ENCODE data around the gene KCNG2.

KCNG2 gene

DNA sequence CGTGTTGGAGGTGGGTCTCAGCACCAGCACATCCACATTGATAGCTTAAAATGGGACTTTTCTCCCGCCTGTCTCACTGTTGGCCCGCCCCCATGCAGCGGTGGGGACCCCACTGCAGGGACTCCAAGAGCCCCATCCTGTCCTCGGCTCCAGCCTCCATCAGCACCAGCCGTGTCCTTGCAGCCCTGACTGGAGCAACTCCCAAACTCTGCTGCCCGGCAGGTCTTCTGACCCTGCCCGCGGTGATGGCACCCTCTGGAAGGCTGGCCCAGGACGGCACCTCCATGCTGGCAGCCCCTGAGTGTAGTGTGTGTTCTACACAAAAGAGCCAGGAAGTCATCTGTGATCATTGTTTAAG is 41.6 kb upstream of the KCNG2 start:
- no peak overlapping the region for H3K56ac ChIP-seq (ENCODE audit: low read length)
- no peak overlapping the region for H3K4ac ChIP-seq (ENCODE audit: low read depth, low read length)

DNA sequence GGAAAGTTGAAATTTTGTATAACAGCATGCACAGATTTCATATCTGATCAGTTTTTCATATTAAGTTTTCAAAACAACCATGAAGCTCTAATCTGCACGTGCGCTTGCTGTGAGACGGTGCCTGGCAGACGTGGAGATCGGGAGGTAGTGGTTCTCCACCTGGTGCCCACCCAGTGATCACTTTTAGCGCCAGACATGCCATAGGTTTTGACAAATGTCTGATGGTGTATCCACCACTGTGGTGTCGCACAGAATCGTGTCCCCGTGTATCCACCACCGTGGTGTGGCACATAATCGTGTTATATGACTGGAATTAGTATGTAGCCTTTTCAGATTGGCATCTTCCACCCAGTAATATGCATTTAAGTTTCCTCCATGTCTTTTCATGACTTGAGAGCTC is 40.9 kb upstream of the KCNG2 start:
- WGBS (ENCODE audit: extremely low coverage, insufficient coverage, low lambda C conversion rate), result no CpG with 5 or more reads among the region's 11 CpGs
- H4K5ac ChIP-seq (ENCODE audit: low read length), result no peak overlapping the region
- no peak overlapping the region for H3K4ac ChIP-seq (ENCODE audit: low read depth, low read length)
- H3K4me1 ChIP-seq (ENCODE audit: control insufficient read depth, low read depth, low read length), result no peaks in the 10 kb centered on the region
- H3K18ac ChIP-seq (ENCODE audit: low read length), result no peak overlapping the region
- no peak overlapping the region for H2BK5ac ChIP-seq (ENCODE audit: low read length)
- no peak overlapping the region for H2BK120ac ChIP-seq (ENCODE audit: low read depth, low read length)
- H3K79me2 ChIP-seq (ENCODE audit: control insufficient read depth, insufficient read depth, low read length), result no peaks in the 10 kb centered on the region
- H3K4me3 ChIP-seq (ENCODE audit: low read length), result no peak overlapping the region
- H3K23ac ChIP-seq (ENCODE audit: low read length), result no peak overlapping the region
- no peaks in the 10 kb centered on the region for H3K27me3 ChIP-seq (ENCODE audit: insufficient read depth, low read length, poor library complexity)
- H3K56ac ChIP-seq (ENCODE audit: low read length), result no peak overlapping the region
- no peak overlapping the region for H2BK15ac ChIP-seq (replicated peaks; ENCODE audit: low read depth)
- no peak overlapping the region for H3K4me2 ChIP-seq (ENCODE audit: low read length)
- H3K27ac ChIP-seq (ENCODE audit: low read depth, low read length), result no peak overlapping the region
- H4K8ac ChIP-seq (ENCODE audit: low read depth, low read length), result no peak overlapping the region
- H3K9ac ChIP-seq (ENCODE audit: low read length), result no peak overlapping the region
- DNase-seq, result no peak
- no peak overlapping the region for H2AK5ac ChIP-seq (ENCODE audit: low read length)
- H3K79me1 ChIP-seq (ENCODE audit: low read length), result no peaks in the 10 kb centered on the region
- H3K36me3 ChIP-seq (ENCODE audit: control insufficient read depth, insufficient read depth, low read length), result peaks cover 4% of the 10 kb centered on the region

More for the DNA sequence above, 41.6 kb upstream of the KCNG2 start:
- WGBS (ENCODE audit: extremely low coverage, insufficient coverage, low lambda C conversion rate), result no CpG with 5 or more reads among the region's 10 CpGs
- no peak overlapping the region for H3K4me2 ChIP-seq (ENCODE audit: low read length)
- no peak overlapping the region for H4K8ac ChIP-seq (ENCODE audit: low read depth, low read length)
- no peaks in the 10 kb centered on the region for H3K79me1 ChIP-seq (ENCODE audit: low read length)
- no peak overlapping the region for H2BK15ac ChIP-seq (replicated peaks; ENCODE audit: low read depth)
- no peaks in the 10 kb centered on the region for H3K27me3 ChIP-seq (ENCODE audit: insufficient read depth, low read length, poor library complexity)
- H3K23ac ChIP-seq (ENCODE audit: low read length), result no peak overlapping the region
- H3K27ac ChIP-seq (ENCODE audit: low read depth, low read length), result no peak overlapping the region
- no peaks in the 10 kb centered on the region for H3K4me1 ChIP-seq (ENCODE audit: control insufficient read depth, low read depth, low read length)
- H2BK120ac ChIP-seq (ENCODE audit: low read depth, low read length), result no peak overlapping the region
- peaks cover 4% of the 10 kb centered on the region for H3K36me3 ChIP-seq (ENCODE audit: control insufficient read depth, insufficient read depth, low read length)
- no peak overlapping the region for H2BK5ac ChIP-seq (ENCODE audit: low read length)
- no peak overlapping the region for H3K9ac ChIP-seq (ENCODE audit: low read length)
- DNase-seq, result no peak
- no peak overlapping the region for H3K18ac ChIP-seq (ENCODE audit: low read length)
- H3K79me2 ChIP-seq (ENCODE audit: control insufficient read depth, insufficient read depth, low read length), result no peaks in the 10 kb centered on the region
- no peak overlapping the region for H3K4me3 ChIP-seq (ENCODE audit: low read length)
- H2AK5ac ChIP-seq (ENCODE audit: low read length), result no peak overlapping the region
- H4K5ac ChIP-seq (ENCODE audit: low read length), result no peak overlapping the region

DNA sequence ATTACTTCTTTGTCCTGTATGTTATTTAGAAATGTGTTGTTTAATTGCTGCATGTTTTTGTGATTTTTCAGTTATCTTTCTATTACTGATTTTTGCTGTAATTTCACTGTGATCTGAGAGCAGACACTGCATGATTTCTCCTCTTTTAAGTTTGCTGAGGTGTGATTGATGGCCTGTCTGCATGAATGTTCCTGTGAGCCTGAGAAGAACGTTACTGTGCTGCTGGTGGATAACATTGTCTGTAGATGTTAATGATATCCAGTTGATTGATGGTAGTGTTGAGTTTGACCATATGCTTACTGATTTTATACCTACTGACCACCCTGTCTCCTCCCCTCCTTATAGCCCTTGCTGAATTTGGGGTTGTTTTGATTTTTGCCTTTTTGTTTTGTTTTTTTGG is 37.4 kb upstream of the KCNG2 start:
- WGBS (ENCODE audit: extremely low coverage, insufficient coverage, low lambda C conversion rate), result no CpG with 5 or more reads among the region's 1 CpG
- Histone ChIP-seq H3K36me3 (ENCODE audit: control insufficient read depth, insufficient read depth, low read length) (no peaks in the 10 kb centered on the region), H4K5ac (ENCODE audit: low read length) (no peak overlapping the region)

DNA sequence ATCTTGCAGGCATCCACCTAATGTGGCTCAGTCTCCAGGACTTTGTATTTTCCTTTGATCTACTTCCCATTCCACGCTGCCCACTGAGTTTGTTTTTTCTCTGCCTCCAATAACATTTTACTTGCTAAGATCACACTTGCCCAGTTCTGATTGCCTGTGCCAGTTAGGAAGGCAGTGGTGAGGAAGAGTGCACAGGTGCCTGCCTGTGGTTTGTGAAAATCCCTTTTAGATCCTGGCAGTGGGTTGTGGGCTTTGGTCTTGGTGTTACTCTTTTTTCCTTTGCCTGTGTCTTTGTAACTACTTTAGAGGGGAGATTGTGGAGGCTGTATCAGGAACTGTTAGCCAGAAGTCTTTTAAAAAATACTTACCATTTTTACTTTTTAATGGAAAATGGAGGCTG is 36.9 kb upstream of the KCNG2 start:
- Histone ChIP-seq H4K5ac (ENCODE audit: low read length) (no peak overlapping the region), H3K4ac (ENCODE audit: low read depth, low read length) (no peak overlapping the region), H3K79me2 (ENCODE audit: control insufficient read depth, insufficient read depth, low read length) (no peaks in the 10 kb centered on the region), H3K27me3 (ENCODE audit: insufficient read depth, low read length, poor library complexity) (no peaks in the 10 kb centered on the region), H3K27ac (ENCODE audit: low read depth, low read length) (no peak overlapping the region), H3K4me2 (ENCODE audit: low read length) (no peak overlapping the region), H3K23ac (ENCODE audit: low read length) (no peak overlapping the region), H3K4me1 (ENCODE audit: control insufficient read depth, low read depth, low read length) (no peaks in the 10 kb centered on the region), H2BK15ac (replicated peaks; ENCODE audit: low read depth) (no peak overlapping the region), H2AK5ac (ENCODE audit: low read length) (no peak overlapping the region), H2BK5ac (ENCODE audit: low read length) (no peak overlapping the region), H3K36me3 (ENCODE audit: control insufficient read depth, insufficient read depth, low read length) (no peaks in the 10 kb centered on the region), H3K79me1 (ENCODE audit: low read length) (no peaks in the 10 kb centered on the region), H3K4me3 (ENCODE audit: low read length) (no peak overlapping the region), H3K56ac (ENCODE audit: low read length) (no peak overlapping the region), H4K8ac (ENCODE audit: low read depth, low read length) (no peak overlapping the region), H2BK120ac (ENCODE audit: low read depth, low read length) (no peak overlapping the region), H3K9ac (ENCODE audit: low read length) (no peak overlapping the region), H3K18ac (ENCODE audit: low read length) (no peak overlapping the region)
- WGBS (ENCODE audit: extremely low coverage, insufficient coverage, low lambda C conversion rate), result no CpG with 5 or more reads among the region's 1 CpG
- no peak for DNase-seq

More for the DNA sequence above, 37.4 kb upstream of the KCNG2 start:
- Histone ChIP-seq H3K4me3 (ENCODE audit: low read length) (no peak overlapping the region), H3K56ac (ENCODE audit: low read length) (no peak overlapping the region), H3K4me2 (ENCODE audit: low read length) (no peak overlapping the region), H2BK120ac (ENCODE audit: low read depth, low read length) (no peak overlapping the region), H3K79me2 (ENCODE audit: control insufficient read depth, insufficient read depth, low read length) (no peaks in the 10 kb centered on the region), H3K23ac (ENCODE audit: low read length) (no peak overlapping the region), H3K9ac (ENCODE audit: low read length) (no peak overlapping the region), H3K4me1 (ENCODE audit: control insufficient read depth, low read depth, low read length) (no peaks in the 10 kb centered on the region), H3K18ac (ENCODE audit: low read length) (no peak overlapping the region), H3K27me3 (ENCODE audit: insufficient read depth, low read length, poor library complexity) (no peaks in the 10 kb centered on the region), H3K27ac (ENCODE audit: low read depth, low read length) (no peak overlapping the region), H2BK5ac (ENCODE audit: low read length) (no peak overlapping the region), H2AK5ac (ENCODE audit: low read length) (no peak overlapping the region), H2BK15ac (replicated peaks; ENCODE audit: low read depth) (no peak overlapping the region), H3K79me1 (ENCODE audit: low read length) (no peaks in the 10 kb centered on the region), H4K8ac (ENCODE audit: low read depth, low read length) (no peak overlapping the region), H3K4ac (ENCODE audit: low read depth, low read length) (no peak overlapping the region)
- DNase-seq, result no peak

DNA sequence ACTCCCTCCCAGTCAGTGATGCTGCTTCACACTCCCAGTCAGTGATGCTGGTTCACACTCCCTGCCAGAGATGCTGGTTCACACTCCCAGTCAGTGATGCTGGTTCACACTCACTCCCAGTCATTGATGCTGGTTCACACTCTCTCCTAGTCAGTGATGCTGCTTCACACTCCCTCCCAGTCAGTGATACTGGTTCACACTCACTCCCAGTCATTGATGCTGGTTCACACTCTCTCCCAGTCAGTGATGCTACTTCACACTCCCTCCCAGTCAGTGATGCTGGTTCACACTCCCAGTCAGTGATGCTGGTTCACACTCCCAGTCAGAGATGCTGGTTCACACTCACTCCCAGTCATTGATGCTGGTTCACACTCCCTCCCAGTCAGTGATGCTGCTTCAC is 34.3 kb upstream of the KCNG2 start:
- no peak overlapping the region for H4K5ac ChIP-seq (ENCODE audit: low read length)
- no peak overlapping the region for H3K4ac ChIP-seq (ENCODE audit: low read depth, low read length)

DNA sequence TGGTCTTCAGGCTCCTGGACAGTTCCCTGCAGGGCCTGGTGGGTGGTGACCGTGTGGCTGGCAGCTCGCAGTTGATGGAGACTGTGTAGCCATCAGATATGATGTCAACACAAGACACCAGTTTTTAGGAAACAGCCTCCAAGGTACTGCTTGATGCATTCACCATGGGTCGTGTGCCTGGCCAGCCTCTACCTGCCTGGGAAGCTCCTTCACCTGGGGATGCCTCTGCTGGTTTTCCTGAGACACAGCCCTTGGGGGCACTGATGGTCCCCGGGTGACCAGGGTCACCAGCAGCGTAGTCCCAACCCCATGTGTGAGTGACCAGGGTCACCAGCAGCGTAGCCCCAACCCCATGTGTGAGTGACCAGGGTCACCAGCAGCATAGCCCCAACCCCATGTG is 33.6 kb upstream of the KCNG2 start:
- DNase-seq, result no peak
- Histone ChIP-seq H2BK5ac (ENCODE audit: low read length) (no peak overlapping the region), H3K27ac (ENCODE audit: low read depth, low read length) (no peak overlapping the region), H3K4ac (ENCODE audit: low read depth, low read length) (no peak overlapping the region), H3K18ac (ENCODE audit: low read length) (no peak overlapping the region), H4K5ac (ENCODE audit: low read length) (no peak overlapping the region), H3K36me3 (ENCODE audit: control insufficient read depth, insufficient read depth, low read length) (no peaks in the 10 kb centered on the region), H2BK15ac (replicated peaks; ENCODE audit: low read depth) (no peak overlapping the region), H3K4me1 (ENCODE audit: control insufficient read depth, low read depth, low read length) (no peaks in the 10 kb centered on the region), H2BK120ac (ENCODE audit: low read depth, low read length) (no peak overlapping the region), H2AK5ac (ENCODE audit: low read length) (no peak overlapping the region), H3K4me3 (ENCODE audit: low read length) (no peak overlapping the region), H3K79me2 (ENCODE audit: control insufficient read depth, insufficient read depth, low read length) (no peaks in the 10 kb centered on the region), H3K4me2 (ENCODE audit: low read length) (no peak overlapping the region), H3K23ac (ENCODE audit: low read length) (no peak overlapping the region), H3K27me3 (ENCODE audit: insufficient read depth, low read length, poor library complexity) (no peaks in the 10 kb centered on the region), H3K9ac (ENCODE audit: low read length) (no peak overlapping the region), H4K8ac (ENCODE audit: low read depth, low read length) (no peak overlapping the region), H3K56ac (ENCODE audit: low read length) (no peak overlapping the region), H3K79me1 (ENCODE audit: low read length) (no peaks in the 10 kb centered on the region)
- no CpG with 5 or more reads among the region's 6 CpGs for WGBS (ENCODE audit: extremely low coverage, insufficient coverage, low lambda C conversion rate)

More for the DNA sequence above, 34.3 kb upstream of the KCNG2 start:
- H2BK120ac ChIP-seq (ENCODE audit: low read depth, low read length), result no peak overlapping the region
- H2AK5ac ChIP-seq (ENCODE audit: low read length), result no peak overlapping the region
- no peaks in the 10 kb centered on the region for H3K27me3 ChIP-seq (ENCODE audit: insufficient read depth, low read length, poor library complexity)
- H2BK15ac ChIP-seq (replicated peaks; ENCODE audit: low read depth), result no peak overlapping the region
- H2BK5ac ChIP-seq (ENCODE audit: low read length), result no peak overlapping the region
- H3K18ac ChIP-seq (ENCODE audit: low read length), result no peak overlapping the region
- H3K79me2 ChIP-seq (ENCODE audit: control insufficient read depth, insufficient read depth, low read length), result no peaks in the 10 kb centered on the region
- no peaks in the 10 kb centered on the region for H3K4me1 ChIP-seq (ENCODE audit: control insufficient read depth, low read depth, low read length)
- no peaks in the 10 kb centered on the region for H3K79me1 ChIP-seq (ENCODE audit: low read length)
- no peak overlapping the region for H3K9ac ChIP-seq (ENCODE audit: low read length)
- H3K23ac ChIP-seq (ENCODE audit: low read length), result no peak overlapping the region
- no peak overlapping the region for H3K56ac ChIP-seq (ENCODE audit: low read length)
- H4K8ac ChIP-seq (ENCODE audit: low read depth, low read length), result no peak overlapping the region
- H3K4me2 ChIP-seq (ENCODE audit: low read length), result no peak overlapping the region
- DNase-seq, result no peak
- no peak overlapping the region for H3K4me3 ChIP-seq (ENCODE audit: low read length)
- H3K36me3 ChIP-seq (ENCODE audit: control insufficient read depth, insufficient read depth, low read length), result no peaks in the 10 kb centered on the region
- no peak overlapping the region for H3K27ac ChIP-seq (ENCODE audit: low read depth, low read length)

All from mesendoderm (in vitro differentiated cells).